ENCODE data around the gene SORCS3. TPM values are rescaled to one million over a fixed set of nuclear protein-coding genes. Genes with fewer than 3 reads are reported as not detected.

SORCS3 gene
- total RNA-seq, 1 donor from 2014 or later, result 1.00 TPM

DNA sequence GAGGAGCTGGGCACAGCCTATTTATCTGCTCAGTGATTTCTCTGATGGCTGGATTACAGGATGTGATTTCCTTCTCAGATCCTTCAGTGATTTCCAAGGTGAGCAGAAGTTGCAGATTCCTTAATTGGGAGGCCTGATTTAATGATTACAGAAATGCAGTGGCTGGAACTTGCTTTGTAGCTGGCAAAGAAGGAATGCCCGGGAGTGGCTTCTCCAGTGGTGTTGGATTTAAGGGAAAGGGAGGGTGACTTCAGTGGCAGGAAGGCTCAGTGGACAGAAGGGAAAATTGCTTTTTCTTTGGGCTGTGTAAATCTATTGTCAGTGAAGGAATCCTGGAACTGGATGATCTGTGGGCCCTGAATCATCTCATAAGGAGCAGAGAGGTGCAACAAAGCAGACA, 5.1 kb downstream of the SORCS3 start:
- Histone ChIP-seq H3K27me3 (ENCODE audit: insufficient read depth, low read length) (peaks cover 17% of the 10 kb centered on the region), H3K79me2 (ENCODE audit: insufficient read depth, low read length) (no peaks in the 10 kb centered on the region), H3K4me2 (ENCODE audit: low read length) (no peak overlapping the region), H3K36me3 (ENCODE audit: insufficient read depth, low read length) (no peaks in the 10 kb centered on the region), H3K4me3 (ENCODE audit: insufficient read depth, low read depth, low read length) (no peak overlapping the region), H3K27ac (ENCODE audit: low read depth, low read length) (no peak overlapping the region), H4K20me1 (ENCODE audit: insufficient read depth, low read length) (no peaks in the 10 kb centered on the region), H3K9ac (ENCODE audit: low read length) (no peak overlapping the region), H3K4me1 (ENCODE audit: insufficient read depth, low read length) (no peaks in the 10 kb centered on the region), H3K9me3 (ENCODE audit: insufficient read depth, low read depth, low read length) (no peaks in the 10 kb centered on the region), H2AFZ (ENCODE audit: low read depth, low read length) (no peak overlapping the region)
- DNase-seq (ENCODE audit: low read depth) (no peak), FAIRE-seq (no peak)
- Mint-ChIP-seq H3K4me1 (ENCODE audit: low read depth, unreplicated experiment) (no peaks in the 10 kb centered on the region), H3K36me3 (ENCODE audit: low read depth, unreplicated experiment) (no peaks in the 10 kb centered on the region), H3K9me3 (ENCODE audit: unreplicated experiment) (no peaks in the 10 kb centered on the region), H3K4me3 (ENCODE audit: unreplicated experiment) (no peak overlapping the region), H3K27me3 (ENCODE audit: low read depth, unreplicated experiment) (peaks cover 58% of the 10 kb centered on the region), H3K27ac (ENCODE audit: unreplicated experiment) (no peak overlapping the region)
- no peak for TF ChIP-seq EZH2 (IDR thresholded peaks at IDR 0.05; ENCODE audit: insufficient read depth, low read length)
- TF ChIP-seq, protein P1, sequence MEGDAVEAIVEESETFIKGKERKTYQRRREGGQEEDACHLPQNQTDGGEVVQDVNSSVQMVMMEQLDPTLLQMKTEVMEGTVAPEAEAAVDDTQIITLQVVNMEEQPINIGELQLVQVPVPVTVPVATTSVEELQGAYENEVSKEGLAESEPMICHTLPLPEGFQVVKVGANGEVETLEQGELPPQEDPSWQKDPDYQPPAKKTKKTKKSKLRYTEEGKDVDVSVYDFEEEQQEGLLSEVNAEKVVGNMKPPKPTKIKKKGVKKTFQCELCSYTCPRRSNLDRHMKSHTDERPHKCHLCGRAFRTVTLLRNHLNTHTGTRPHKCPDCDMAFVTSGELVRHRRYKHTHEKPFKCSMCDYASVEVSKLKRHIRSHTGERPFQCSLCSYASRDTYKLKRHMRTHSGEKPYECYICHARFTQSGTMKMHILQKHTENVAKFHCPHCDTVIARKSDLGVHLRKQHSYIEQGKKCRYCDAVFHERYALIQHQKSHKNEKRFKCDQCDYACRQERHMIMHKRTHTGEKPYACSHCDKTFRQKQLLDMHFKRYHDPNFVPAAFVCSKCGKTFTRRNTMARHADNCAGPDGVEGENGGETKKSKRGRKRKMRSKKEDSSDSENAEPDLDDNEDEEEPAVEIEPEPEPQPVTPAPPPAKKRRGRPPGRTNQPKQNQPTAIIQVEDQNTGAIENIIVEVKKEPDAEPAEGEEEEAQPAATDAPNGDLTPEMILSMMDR (IDR thresholded peaks at IDR 0.05; ENCODE audit: insufficient read depth, low read depth, low read length), result no peak

DNA sequence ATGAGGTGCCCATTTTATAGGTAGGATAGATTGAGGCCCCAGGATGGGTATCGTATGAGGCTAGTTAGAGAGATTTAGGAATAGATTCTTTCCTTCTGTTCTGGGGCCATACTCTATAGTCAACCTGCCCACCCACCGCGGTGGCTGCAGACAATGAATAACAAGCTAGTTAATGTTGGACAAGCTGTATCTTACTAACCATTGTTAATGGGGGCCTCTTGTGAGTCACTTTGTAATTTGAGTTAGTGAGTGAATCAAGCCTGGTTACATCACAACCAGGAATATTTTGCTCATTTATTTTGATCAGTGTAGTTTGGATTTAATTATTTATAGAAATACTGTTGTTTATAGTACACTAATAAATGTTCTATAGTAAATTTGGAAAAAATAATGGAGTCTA, 7.3 kb downstream of the SORCS3 start:
- Histone ChIP-seq H3K9ac (ENCODE audit: low read length) (no peak overlapping the region), H3K27me3 (ENCODE audit: insufficient read depth, low read length) (peaks cover 3% of the 10 kb centered on the region), H3K79me2 (ENCODE audit: insufficient read depth, low read length) (no peaks in the 10 kb centered on the region), H3K9me3 (ENCODE audit: insufficient read depth, low read depth, low read length) (no peaks in the 10 kb centered on the region), H3K27ac (ENCODE audit: low read depth, low read length) (no peak overlapping the region), H2AFZ (ENCODE audit: low read depth, low read length) (no peak overlapping the region), H3K4me3 (ENCODE audit: insufficient read depth, low read depth, low read length) (no peak overlapping the region), H4K20me1 (ENCODE audit: insufficient read depth, low read length) (no peaks in the 10 kb centered on the region), H3K4me2 (ENCODE audit: low read length) (no peak overlapping the region), H3K36me3 (ENCODE audit: insufficient read depth, low read length) (no peaks in the 10 kb centered on the region), H3K4me1 (ENCODE audit: insufficient read depth, low read length) (no peaks in the 10 kb centered on the region)
- DNase-seq (ENCODE audit: low read depth), result no peak
- no peaks in the 10 kb centered on the region for H3K4me1 Mint-ChIP-seq (ENCODE audit: low read depth, unreplicated experiment)
- H3K27me3 Mint-ChIP-seq (ENCODE audit: low read depth, unreplicated experiment), result peaks cover 53% of the 10 kb centered on the region
- no peak for FAIRE-seq
- no peak overlapping the region for H3K27ac Mint-ChIP-seq (ENCODE audit: unreplicated experiment)
- H3K36me3 Mint-ChIP-seq (ENCODE audit: low read depth, unreplicated experiment), result no peaks in the 10 kb centered on the region
- no peak overlapping the region for H3K4me3 Mint-ChIP-seq (ENCODE audit: unreplicated experiment)
- TF ChIP-seq, protein P1 (IDR thresholded peaks at IDR 0.05; ENCODE audit: insufficient read depth, low read depth, low read length), result no peak
- no peak for TF ChIP-seq EZH2 (IDR thresholded peaks at IDR 0.05; ENCODE audit: insufficient read depth, low read length)
- no peaks in the 10 kb centered on the region for H3K9me3 Mint-ChIP-seq (ENCODE audit: unreplicated experiment)

DNA sequence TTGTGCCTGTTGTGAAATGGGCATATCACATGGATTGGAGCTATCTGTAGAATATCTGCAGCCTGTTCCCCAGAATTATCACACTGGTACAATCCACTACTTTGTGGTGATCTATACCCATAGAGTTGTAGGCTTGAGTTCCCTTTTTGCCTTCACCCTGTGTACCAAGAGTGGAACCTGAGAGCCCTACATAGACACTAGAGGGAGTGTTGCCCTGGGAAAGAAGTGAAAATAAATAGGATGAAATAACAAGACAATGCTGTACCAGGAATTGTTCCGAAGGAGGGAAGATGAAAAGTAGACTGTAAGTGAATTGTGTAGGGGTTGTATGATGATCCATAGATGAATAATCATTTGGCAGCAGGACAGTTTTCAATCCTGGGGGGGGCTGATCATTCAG, 9.0 kb downstream of the SORCS3 start:
- Mint-ChIP-seq H3K36me3 (ENCODE audit: low read depth, unreplicated experiment) (no peaks in the 10 kb centered on the region), H3K4me3 (ENCODE audit: unreplicated experiment) (no peak overlapping the region)
- no peak for FAIRE-seq

More for the DNA sequence above, 9.0 kb downstream of the SORCS3 start:
- no peak overlapping the region for H3K27ac ChIP-seq (ENCODE audit: low read depth, low read length)
- H3K4me1 ChIP-seq (ENCODE audit: insufficient read depth, low read length), result no peaks in the 10 kb centered on the region
- H4K20me1 ChIP-seq (ENCODE audit: insufficient read depth, low read length), result no peaks in the 10 kb centered on the region
- no peaks in the 10 kb centered on the region for H3K36me3 ChIP-seq (ENCODE audit: insufficient read depth, low read length)
- Mint-ChIP-seq H3K4me1 (ENCODE audit: low read depth, unreplicated experiment) (no peaks in the 10 kb centered on the region), H3K27ac (ENCODE audit: unreplicated experiment) (no peak overlapping the region), H3K9me3 (ENCODE audit: unreplicated experiment) (peaks cover 2% of the 10 kb centered on the region), H3K27me3 (ENCODE audit: low read depth, unreplicated experiment) (peaks cover 36% of the 10 kb centered on the region)
- TF ChIP-seq, protein P1 (IDR thresholded peaks at IDR 0.05; ENCODE audit: insufficient read depth, low read depth, low read length), result no peak
- TF ChIP-seq EZH2 (IDR thresholded peaks at IDR 0.05; ENCODE audit: insufficient read depth, low read length), result no peak
- no peaks in the 10 kb centered on the region for H3K79me2 ChIP-seq (ENCODE audit: insufficient read depth, low read length)
- H3K4me2 ChIP-seq (ENCODE audit: low read length), result no peak overlapping the region
- no peak for DNase-seq (ENCODE audit: low read depth)
- peaks cover 3% of the 10 kb centered on the region for H3K27me3 ChIP-seq (ENCODE audit: insufficient read depth, low read length)
- no peaks in the 10 kb centered on the region for H3K9me3 ChIP-seq (ENCODE audit: insufficient read depth, low read depth, low read length)
- no peak overlapping the region for H3K9ac ChIP-seq (ENCODE audit: low read length)
- no peak overlapping the region for H3K4me3 ChIP-seq (ENCODE audit: insufficient read depth, low read depth, low read length)
- H2AFZ ChIP-seq (ENCODE audit: low read depth, low read length), result no peak overlapping the region
